ENCODE results near the gene AOC3. TPM values are rescaled to one million over a fixed set of nuclear protein-coding genes. Genes with fewer than 3 reads are reported as not detected.
"Not testable (repeated sequence)": the region's sequence is repeated elsewhere in the genome, so short reads cannot be mapped to it uniquely, and the experiment has no call there.

Gene AOC3
- total RNA-seq, 4 donors from 2014 or later, result 2.2 to 7.2 (median 4.2) TPM

DNA sequence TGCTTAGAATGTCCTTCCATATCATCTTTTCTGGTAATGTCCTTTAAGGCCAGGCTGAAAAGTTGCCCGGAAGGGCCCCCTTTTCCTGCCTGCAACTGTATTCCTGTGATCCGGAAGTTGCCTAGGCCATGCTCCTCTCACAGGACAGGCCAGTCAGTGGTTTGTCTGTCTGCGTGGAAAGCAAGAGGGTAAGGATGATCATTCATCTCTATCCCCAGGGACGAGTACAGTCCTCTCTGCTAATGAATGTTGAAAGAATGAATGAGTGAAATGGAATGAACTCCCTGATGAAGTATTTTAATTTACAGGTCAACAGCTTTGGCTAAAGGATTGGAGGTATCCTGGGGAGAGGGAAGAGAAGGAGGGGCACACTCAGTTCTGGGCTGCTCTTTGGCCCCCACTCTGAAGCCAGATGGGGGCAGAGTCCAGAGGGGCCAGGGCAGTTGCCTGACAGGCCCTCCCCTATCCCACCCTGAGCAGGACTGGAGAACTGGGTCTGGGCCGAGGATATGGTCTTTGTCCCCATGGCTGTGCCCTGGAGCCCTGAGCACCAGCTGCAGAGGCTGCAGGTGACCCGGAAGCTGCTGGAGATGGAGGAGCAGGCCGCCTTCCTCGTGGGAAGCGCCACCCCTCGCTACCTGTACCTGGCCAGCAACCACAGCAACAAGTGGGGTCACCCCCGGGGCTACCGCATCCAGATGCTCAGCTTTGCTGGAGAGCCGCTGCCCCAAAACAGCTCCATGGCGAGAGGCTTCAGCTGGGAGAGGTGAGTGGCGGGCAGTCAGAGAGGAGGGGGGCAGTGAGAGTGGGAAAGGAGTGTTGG is 3.2 kb downstream of the AOC3 start:
- Histone ChIP-seq H3K36me3 (no peaks in the 10 kb centered on the region), H3K9me3 (no peaks in the 10 kb centered on the region), H3K27ac (peak overlapping the region in 1 of 4 donors; percentile 64), H3K27me3 (peaks cover 0 to 14% (median 0%) of the 10 kb centered on the region in 3 donors), H3K4me3 (peak overlapping the region; percentile 15 to 45 (median 24)), H3K4me1 (peaks cover 0 to 6% of the 10 kb centered on the region in 2 donors)
- TF ChIP-seq POLR2A (IDR thresholded peaks at IDR 0.05), result no peak
- TF ChIP-seq, protein P1, sequence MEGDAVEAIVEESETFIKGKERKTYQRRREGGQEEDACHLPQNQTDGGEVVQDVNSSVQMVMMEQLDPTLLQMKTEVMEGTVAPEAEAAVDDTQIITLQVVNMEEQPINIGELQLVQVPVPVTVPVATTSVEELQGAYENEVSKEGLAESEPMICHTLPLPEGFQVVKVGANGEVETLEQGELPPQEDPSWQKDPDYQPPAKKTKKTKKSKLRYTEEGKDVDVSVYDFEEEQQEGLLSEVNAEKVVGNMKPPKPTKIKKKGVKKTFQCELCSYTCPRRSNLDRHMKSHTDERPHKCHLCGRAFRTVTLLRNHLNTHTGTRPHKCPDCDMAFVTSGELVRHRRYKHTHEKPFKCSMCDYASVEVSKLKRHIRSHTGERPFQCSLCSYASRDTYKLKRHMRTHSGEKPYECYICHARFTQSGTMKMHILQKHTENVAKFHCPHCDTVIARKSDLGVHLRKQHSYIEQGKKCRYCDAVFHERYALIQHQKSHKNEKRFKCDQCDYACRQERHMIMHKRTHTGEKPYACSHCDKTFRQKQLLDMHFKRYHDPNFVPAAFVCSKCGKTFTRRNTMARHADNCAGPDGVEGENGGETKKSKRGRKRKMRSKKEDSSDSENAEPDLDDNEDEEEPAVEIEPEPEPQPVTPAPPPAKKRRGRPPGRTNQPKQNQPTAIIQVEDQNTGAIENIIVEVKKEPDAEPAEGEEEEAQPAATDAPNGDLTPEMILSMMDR (IDR thresholded peaks at IDR 0.05 in 4 of 5, conservative IDR thresholded peaks at IDR 0.05 in 1 of 5), result no peak
- DNase-seq, result no peak
- intact Hi-C loops (cut with DNase I; ENCODE audit: low total_unique reads), result no loop called here
- ATAC-seq, result no peak
- in situ Hi-C loops (cut with MboI; ENCODE audit: low sequenced_read_pairs in 4 of 4), result no loop called here

DNA sequence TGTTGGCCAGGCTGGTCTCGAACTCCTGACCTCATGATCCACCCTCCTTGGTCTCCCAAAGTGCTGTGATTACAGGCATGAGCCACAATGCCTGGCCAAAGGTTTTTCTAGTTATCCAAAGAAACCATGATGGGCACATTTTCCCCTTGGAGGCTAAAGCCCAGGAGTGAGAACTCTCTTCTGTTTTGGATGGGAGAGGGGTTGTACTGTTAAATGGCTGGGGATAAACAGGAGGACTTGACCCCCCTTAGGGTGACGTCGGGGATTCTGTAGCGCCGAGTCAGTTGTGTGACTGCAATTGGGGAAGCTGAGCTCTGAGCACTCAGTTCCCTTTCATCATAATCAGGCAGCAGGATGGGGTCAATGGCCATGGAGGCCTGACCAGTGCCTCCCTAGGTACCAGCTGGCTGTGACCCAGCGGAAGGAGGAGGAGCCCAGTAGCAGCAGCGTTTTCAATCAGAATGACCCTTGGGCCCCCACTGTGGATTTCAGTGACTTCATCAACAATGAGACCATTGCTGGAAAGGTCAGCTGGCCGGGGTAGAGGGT is 4.1 kb downstream of the AOC3 start:
- no peaks in the 10 kb centered on the region for H3K9me3 ChIP-seq
- TF ChIP-seq, protein P1 (IDR thresholded peaks at IDR 0.05 in 4 of 5, conservative IDR thresholded peaks at IDR 0.05 in 1 of 5), result no peak
- TF ChIP-seq POLR2A (IDR thresholded peaks at IDR 0.05), result no peak
- H3K4me3 ChIP-seq, result no peak overlapping the region
- ATAC-seq (no peak), DNase-seq (no peak)
- no peak overlapping the region for H3K27ac ChIP-seq
- intact Hi-C loops (cut with DNase I; ENCODE audit: low total_unique reads), result no loop called here
- H3K36me3 ChIP-seq, result no peaks in the 10 kb centered on the region
- in situ Hi-C loops (cut with MboI; ENCODE audit: low sequenced_read_pairs in 4 of 4), result no loop called here
- peaks cover 0 to 6% of the 10 kb centered on the region in 2 donors for H3K4me1 ChIP-seq
- H3K27me3 ChIP-seq, result peaks cover 0 to 14% (median 0%) of the 10 kb centered on the region in 3 donors

DNA sequence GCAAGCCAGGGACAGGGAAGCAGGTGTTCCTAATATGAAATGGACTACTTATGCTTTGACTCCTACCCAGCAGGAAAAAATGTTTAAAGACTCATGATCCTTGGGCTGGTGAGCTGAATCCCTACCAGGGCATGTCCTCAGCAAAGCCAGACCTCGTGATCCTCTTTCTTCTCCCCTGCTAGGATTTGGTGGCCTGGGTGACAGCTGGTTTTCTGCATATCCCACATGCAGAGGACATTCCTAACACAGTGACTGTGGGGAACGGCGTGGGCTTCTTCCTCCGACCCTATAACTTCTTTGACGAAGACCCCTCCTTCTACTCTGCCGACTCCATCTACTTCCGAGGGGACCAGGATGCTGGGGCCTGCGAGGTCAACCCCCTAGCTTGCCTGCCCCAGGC is 5.1 kb downstream of the AOC3 start:
- peaks cover 0 to 14% (median 0%) of the 10 kb centered on the region in 3 donors for H3K27me3 ChIP-seq
- in situ Hi-C loops (cut with MboI; ENCODE audit: low sequenced_read_pairs in 4 of 4); intact Hi-C loops (cut with DNase I; ENCODE audit: low total_unique reads); H3K9me3 ChIP-seq; H3K4me3 ChIP-seq; H3K27ac ChIP-seq; ATAC-seq; DNase-seq; H3K4me1 ChIP-seq; H3K36me3 ChIP-seq: not testable (repeated sequence)

DNA sequence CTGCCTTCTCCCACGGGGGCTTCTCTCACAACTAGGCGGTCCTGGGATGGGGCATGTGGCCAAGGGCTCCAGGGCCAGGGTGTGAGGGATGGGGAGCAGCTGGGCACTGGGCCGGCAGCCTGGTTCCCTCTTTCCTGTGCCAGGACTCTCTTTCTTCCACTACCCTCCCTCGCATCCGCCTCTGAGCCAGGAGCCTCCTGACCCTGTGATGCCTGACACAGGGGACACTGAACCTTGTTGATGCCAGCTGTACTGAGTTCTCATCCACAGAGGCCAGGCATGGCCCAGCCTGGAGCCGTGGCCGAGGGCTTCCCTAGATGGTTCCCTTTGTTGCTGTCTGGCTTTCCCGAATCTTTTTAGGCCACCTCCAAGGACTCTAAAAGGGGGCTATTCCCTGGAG is 5.5 kb downstream of the AOC3 start:
- peaks cover 0 to 14% (median 0%) of the 10 kb centered on the region in 3 donors for H3K27me3 ChIP-seq
- H3K27ac ChIP-seq; H3K36me3 ChIP-seq; H3K4me1 ChIP-seq; H3K4me3 ChIP-seq; ATAC-seq; DNase-seq; intact Hi-C loops (cut with DNase I; ENCODE audit: low total_unique reads); H3K9me3 ChIP-seq; in situ Hi-C loops (cut with MboI; ENCODE audit: low sequenced_read_pairs in 4 of 4): not testable (repeated sequence)

DNA sequence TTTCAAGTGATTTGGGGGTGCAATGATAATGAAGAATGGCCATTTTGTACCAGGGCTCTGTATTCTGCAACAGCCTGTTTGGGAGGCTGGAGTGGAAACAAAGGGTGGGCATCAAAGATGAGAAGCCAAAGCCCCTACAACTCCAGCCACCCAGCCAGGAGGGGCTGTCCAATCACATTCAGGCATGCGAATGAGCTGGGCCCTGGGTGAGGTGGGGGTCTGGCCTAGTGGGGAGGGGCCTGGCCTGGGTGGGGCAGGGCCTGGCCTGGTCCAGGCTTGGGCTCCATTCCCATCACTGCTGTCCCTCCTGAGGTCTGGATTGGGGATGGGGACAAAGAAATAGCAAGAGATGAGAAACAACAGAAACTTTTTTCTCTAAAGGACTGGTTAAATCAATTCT is 6.4 kb downstream of the AOC3 start:
- DNase-seq, result no peak
- TF ChIP-seq POLR2A (IDR thresholded peaks at IDR 0.05), result no peak
- TF ChIP-seq, protein P1 (IDR thresholded peaks at IDR 0.05 in 4 of 5, conservative IDR thresholded peaks at IDR 0.05 in 1 of 5), result no peak
- H3K9me3 ChIP-seq, result no peaks in the 10 kb centered on the region
- H3K27ac ChIP-seq, result no peak overlapping the region
- H3K36me3 ChIP-seq, result no peaks in the 10 kb centered on the region
- no peaks in the 10 kb centered on the region for H3K4me1 ChIP-seq
- no peak overlapping the region for H3K4me3 ChIP-seq
- intact Hi-C loops (cut with DNase I; ENCODE audit: low total_unique reads), result no loop called here
- ATAC-seq, result no peak
- H3K27me3 ChIP-seq, result peaks cover 0 to 12% (median 0%) of the 10 kb centered on the region in 3 donors
- in situ Hi-C loops (cut with MboI; ENCODE audit: low sequenced_read_pairs in 4 of 4), result no loop called here
